GM12865 (cell line): ENCODE measurements around the gene GSG1L2.

Experiments
- DNase-seq: peaks from one replicate; pipeline ENCODE4 v3.0.0; 2010; ENCODE audit warnings: low read depth
- H3K4me3 ChIP-seq: 2 replicates; pipeline ENCODE4 v1.5.1; 2011; ENCODE audit warnings: mild to moderate bottlenecking, low read depth, low read length, control low read depth
- TF ChIP-seq, protein P1 (sequence below): IDR thresholded peaks from 2 replicates; pipeline ENCODE4 v1.5.1; 2011; ENCODE audit warnings: low read length, control low read depth, low read depth, inconsistent platforms; ENCODE audit not compliant: insufficient read depth; ENCODE audit errors: missing control alignments

The GSG1L2 gene

DNA sequence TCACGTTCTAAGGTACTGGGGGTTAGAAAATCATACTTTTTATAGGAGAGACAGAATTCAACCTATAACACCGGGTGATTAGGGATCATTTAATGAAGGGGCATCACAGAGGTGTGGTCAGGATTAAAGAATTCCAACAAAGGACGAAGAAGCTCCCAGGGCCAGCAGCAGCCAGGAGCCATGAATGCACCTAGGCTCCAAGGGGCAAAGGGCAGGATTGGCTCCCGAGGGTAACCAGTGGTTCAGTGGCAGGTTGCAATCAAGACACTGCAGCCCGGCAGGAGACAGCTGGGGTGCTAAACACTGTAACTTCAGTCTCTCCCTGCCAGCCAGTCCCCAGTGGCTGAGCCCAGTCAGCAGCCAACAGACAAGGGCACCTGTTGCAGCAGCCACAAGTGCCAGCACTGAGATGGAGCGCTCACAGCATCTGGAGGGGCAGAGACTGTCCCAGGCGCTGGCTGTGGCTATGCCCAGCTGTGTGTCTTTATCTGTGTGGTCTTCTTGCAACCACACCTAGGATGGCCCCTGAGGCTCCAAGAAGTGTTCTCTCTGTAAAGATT, 54.4 kb downstream of the GSG1L2 start:
- TF ChIP-seq, protein P1, sequence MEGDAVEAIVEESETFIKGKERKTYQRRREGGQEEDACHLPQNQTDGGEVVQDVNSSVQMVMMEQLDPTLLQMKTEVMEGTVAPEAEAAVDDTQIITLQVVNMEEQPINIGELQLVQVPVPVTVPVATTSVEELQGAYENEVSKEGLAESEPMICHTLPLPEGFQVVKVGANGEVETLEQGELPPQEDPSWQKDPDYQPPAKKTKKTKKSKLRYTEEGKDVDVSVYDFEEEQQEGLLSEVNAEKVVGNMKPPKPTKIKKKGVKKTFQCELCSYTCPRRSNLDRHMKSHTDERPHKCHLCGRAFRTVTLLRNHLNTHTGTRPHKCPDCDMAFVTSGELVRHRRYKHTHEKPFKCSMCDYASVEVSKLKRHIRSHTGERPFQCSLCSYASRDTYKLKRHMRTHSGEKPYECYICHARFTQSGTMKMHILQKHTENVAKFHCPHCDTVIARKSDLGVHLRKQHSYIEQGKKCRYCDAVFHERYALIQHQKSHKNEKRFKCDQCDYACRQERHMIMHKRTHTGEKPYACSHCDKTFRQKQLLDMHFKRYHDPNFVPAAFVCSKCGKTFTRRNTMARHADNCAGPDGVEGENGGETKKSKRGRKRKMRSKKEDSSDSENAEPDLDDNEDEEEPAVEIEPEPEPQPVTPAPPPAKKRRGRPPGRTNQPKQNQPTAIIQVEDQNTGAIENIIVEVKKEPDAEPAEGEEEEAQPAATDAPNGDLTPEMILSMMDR, result no peak
- no peak overlapping the region for H3K4me3 ChIP-seq
- no peak for DNase-seq

GRCh38 chr17:9766970-9767369, 54.9 kb downstream of the GSG1L2 start:
- TF ChIP-seq, protein P1, result no peak
- H3K4me3 ChIP-seq, result no peak overlapping the region
- DNase-seq, result no peak

GRCh38 chr17:9765322-9765721, 56.6 kb downstream of the GSG1L2 start:
- TF ChIP-seq, protein P1, result no peak
- no peak overlapping the region for H3K4me3 ChIP-seq
- DNase-seq, result no peak

DNA sequence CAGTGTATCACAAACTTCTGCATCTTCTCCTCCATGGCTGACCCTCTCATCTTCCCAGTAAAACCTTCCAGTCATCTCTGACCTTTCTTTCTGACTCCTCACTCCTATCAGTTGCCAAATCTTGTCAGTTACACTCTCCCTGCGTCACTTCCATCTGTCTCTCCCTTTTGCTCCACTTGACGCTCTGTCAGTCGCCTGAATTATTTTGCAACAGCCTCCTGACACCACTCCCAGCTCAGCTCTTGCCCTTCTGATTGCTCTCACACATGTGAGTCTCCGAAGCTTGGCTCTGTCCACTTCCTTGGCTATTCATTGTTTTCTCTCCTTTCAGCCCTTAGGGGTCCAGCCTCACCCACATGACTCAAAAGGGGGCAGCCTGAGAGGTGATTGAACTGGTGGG, 58.2 kb downstream of the GSG1L2 start:
- no peak for DNase-seq
- TF ChIP-seq, protein P1, result no peak
- H3K4me3 ChIP-seq, result no peak overlapping the region

DNA sequence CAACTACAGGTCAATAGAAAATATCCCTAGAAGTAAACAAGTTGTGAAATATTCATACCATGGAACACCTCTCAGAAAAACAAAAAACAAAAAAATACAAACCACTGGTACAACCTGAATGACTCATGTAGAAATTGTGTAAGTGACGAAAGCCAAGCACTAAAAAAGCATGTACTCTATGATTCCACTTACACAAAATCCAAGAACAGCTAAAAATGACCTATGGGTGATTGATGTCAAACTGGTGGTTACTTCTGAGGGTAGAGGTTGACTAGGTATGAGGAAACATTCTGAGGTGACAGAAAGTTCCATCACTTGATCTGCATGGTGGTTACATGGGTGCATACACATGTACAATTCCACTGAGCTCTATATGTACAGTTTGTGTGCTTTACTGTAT, 61.6 kb downstream of the GSG1L2 start:
- no peak for DNase-seq
- no peak overlapping the region for H3K4me3 ChIP-seq
- TF ChIP-seq, protein P1, result no peak

GRCh38 chr17:9755083-9755482, 66.8 kb downstream of the GSG1L2 start:
- no peak for DNase-seq
- TF ChIP-seq, protein P1, result no peak
- no peak overlapping the region for H3K4me3 ChIP-seq
